Neural progenitor cell (in vitro differentiated cells): Measurements from ENCODE around the gene RPS6KA2.

Experiments
- CTCF ChIP-seq: fragments of 200-600 bp; sonication (generic); IDR thresholded peaks from 2 replicates; pipeline ENCODE4 v1.5.1; 2017; ENCODE audit warnings: antibody characterized with exemption, mild to moderate bottlenecking
- EZH2 ChIP-seq: fragments of 200-600 bp; sonication (generic); IDR thresholded peaks from 2 replicates; pipeline ENCODE4 v1.6.1; 2017; ENCODE audit warnings: antibody characterized with exemption, mild to moderate bottlenecking, moderate library complexity
- EZH2phosphoT487 ChIP-seq: fragments of 200-600 bp; sonication (generic); IDR thresholded peaks from 2 replicates; pipeline ENCODE4 v1.6.1; 2017; ENCODE audit warnings: antibody characterized with exemption

DNA sequence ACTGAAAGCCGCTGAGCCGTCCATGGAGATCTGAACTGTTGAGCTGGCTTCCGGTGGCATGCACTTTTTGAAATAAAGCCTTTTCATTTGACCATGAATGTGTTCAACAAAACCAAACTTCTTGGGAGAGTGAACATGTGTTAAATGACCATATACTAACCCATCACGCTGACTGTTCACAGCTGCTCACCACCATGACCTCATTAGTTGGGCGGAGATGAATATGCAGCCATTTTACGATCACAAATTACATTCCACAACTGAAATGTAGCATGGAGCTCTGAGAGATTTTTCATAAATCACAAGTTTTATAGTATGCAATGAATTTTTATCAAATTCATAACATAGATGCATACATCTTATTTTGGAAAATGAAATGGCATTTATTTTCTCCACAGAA, 44.8 kb downstream of the RPS6KA2 start:
- TF ChIP-seq CTCF: no peak
- no peak for TF ChIP-seq EZH2phosphoT487
- TF ChIP-seq EZH2: no peak
